ENCODE measurements around the gene TOP1.

DNA sequence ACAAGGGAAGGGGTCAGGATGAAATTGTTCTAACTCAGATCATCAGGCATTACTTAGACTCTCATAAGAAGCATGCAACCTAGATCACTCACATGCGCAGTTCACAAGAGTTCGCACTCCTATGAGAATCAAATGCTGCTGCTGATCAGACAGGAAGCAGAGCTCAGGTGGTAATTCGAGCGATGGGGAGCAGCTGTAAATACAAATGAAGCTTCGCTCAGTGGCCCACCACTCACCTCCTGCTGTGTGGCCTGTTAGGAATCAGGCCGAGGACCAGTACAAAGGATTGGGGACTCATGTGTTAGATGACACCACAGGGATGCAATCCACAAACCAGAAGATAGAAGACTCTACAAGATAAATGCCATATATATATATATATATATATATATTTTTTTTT lies 31.5 kb upstream of the TOP1 start:
- TF ChIP-seq ZNF274 (IDR thresholded peaks at IDR 0.05; ENCODE audit: low read depth, low read length) (no peak), YY1 (IDR thresholded peaks at IDR 0.05; ENCODE audit: insufficient read depth, insufficient read length) (no peak), SUZ12 (IDR thresholded peaks at IDR 0.05; ENCODE audit: extremely low read depth, insufficient read depth, insufficient read length) (no peak)
